ENCODE results near the gene BZW1.

The BZW1 gene

DNA sequence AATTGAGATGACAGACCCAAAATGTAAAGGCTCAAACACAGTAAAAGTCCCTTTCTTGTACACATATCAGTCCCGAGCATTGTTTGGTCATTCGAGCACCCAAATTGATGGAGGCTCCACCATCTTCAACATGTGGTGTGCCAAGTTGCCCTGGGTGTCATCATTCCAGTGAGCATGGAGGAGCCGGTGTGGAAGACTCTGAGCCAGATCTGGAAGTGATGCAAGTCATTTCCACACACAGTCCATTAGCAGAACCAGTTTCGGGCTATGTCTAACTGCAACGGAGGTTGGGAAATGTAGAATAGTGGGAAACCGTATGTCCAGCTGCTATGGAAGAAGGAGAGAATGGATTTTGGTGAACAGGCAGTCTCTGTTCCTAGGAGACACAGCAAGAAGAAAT, 40.9 kb upstream of the BZW1 start:
- no peaks in the 10 kb centered on the region for H3K4me1 ChIP-seq (ENCODE audit: low read length)
- no peaks in the 10 kb centered on the region for H3K79me2 ChIP-seq (ENCODE audit: low read length)
- no peak overlapping the region for H3K4me3 ChIP-seq (ENCODE audit: low read length)
- H4K20me1 ChIP-seq (ENCODE audit: insufficient read depth, low read length), result no peaks in the 10 kb centered on the region
- no peak for TF ChIP-seq EZH2phosphoT487 (IDR thresholded peaks at IDR 0.05; ENCODE audit: low read length)
- TF ChIP-seq, protein P1, sequence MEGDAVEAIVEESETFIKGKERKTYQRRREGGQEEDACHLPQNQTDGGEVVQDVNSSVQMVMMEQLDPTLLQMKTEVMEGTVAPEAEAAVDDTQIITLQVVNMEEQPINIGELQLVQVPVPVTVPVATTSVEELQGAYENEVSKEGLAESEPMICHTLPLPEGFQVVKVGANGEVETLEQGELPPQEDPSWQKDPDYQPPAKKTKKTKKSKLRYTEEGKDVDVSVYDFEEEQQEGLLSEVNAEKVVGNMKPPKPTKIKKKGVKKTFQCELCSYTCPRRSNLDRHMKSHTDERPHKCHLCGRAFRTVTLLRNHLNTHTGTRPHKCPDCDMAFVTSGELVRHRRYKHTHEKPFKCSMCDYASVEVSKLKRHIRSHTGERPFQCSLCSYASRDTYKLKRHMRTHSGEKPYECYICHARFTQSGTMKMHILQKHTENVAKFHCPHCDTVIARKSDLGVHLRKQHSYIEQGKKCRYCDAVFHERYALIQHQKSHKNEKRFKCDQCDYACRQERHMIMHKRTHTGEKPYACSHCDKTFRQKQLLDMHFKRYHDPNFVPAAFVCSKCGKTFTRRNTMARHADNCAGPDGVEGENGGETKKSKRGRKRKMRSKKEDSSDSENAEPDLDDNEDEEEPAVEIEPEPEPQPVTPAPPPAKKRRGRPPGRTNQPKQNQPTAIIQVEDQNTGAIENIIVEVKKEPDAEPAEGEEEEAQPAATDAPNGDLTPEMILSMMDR (IDR thresholded peaks at IDR 0.05; ENCODE audit: low read length), result no peak
- no peak for TF ChIP-seq EZH2 (optimal IDR thresholded peaks at IDR 0.05; ENCODE audit: low read depth, low read length)
- H3K27me3 ChIP-seq (replicated peaks; ENCODE audit: insufficient read depth, low read length), result no peaks in the 10 kb centered on the region
- H3K9me3 ChIP-seq (replicated peaks; ENCODE audit: insufficient read depth, low read length), result no peaks in the 10 kb centered on the region
- no peak overlapping the region for H2AFZ ChIP-seq (ENCODE audit: low read length)
- no peak overlapping the region for H3K9ac ChIP-seq (ENCODE audit: low read length)
- no peak overlapping the region for H3K4me2 ChIP-seq (ENCODE audit: low read depth, low read length)
- no peaks in the 10 kb centered on the region for H3K9me2 ChIP-seq (replicated peaks; ENCODE audit: insufficient read depth, low read length)
- DNase-seq, result no peak
- no peaks in the 10 kb centered on the region for H3K36me3 ChIP-seq (replicated peaks; ENCODE audit: insufficient read depth, low read length)
- no peaks in the 10 kb centered on the region for H3F3A ChIP-seq (ENCODE audit: insufficient read depth, low read length)
- no peak overlapping the region for H3K27ac ChIP-seq (ENCODE audit: low read length)

DNA sequence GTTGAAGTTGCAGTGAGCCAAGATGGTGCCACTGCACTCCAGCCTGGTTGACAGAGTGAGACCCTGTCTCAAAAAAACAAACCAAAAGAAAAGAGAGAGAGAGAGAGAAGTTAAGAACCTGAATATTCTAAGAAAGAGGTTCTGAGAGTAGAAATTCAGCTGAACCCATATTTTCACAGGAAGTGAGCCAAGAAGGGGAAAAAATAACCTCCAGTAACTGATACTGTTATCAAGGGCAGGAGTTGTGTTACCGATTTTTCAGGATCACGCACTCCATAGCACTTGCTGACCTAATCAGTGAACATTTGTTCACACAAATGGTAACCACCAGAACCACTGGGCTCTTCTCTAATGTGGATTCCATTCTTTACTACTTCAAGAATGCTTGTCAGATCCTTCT, 39.1 kb upstream of the BZW1 start:
- H3K79me2 ChIP-seq (ENCODE audit: low read length), result no peaks in the 10 kb centered on the region
- no peak for DNase-seq
- no peak overlapping the region for H3K9ac ChIP-seq (ENCODE audit: low read length)
- no peaks in the 10 kb centered on the region for H3K4me1 ChIP-seq (ENCODE audit: low read length)
- H3K27ac ChIP-seq (ENCODE audit: low read length), result no peak overlapping the region
- TF ChIP-seq EZH2phosphoT487 (IDR thresholded peaks at IDR 0.05; ENCODE audit: low read length) (no peak), EZH2 (optimal IDR thresholded peaks at IDR 0.05; ENCODE audit: low read depth, low read length) (no peak)
- TF ChIP-seq, protein P1 (IDR thresholded peaks at IDR 0.05; ENCODE audit: low read length), result no peak
- no peak overlapping the region for H3K4me3 ChIP-seq (ENCODE audit: low read length)
- H3K9me3 ChIP-seq (replicated peaks; ENCODE audit: insufficient read depth, low read length), result no peaks in the 10 kb centered on the region
- H3K27me3 ChIP-seq (replicated peaks; ENCODE audit: insufficient read depth, low read length), result no peaks in the 10 kb centered on the region
- no peak overlapping the region for H2AFZ ChIP-seq (ENCODE audit: low read length)
- no peaks in the 10 kb centered on the region for H3K36me3 ChIP-seq (replicated peaks; ENCODE audit: insufficient read depth, low read length)
- no peaks in the 10 kb centered on the region for H4K20me1 ChIP-seq (ENCODE audit: insufficient read depth, low read length)
- H3K9me2 ChIP-seq (replicated peaks; ENCODE audit: insufficient read depth, low read length), result no peaks in the 10 kb centered on the region
- no peak overlapping the region for H3K4me2 ChIP-seq (ENCODE audit: low read depth, low read length)
- no peaks in the 10 kb centered on the region for H3F3A ChIP-seq (ENCODE audit: insufficient read depth, low read length)

DNA sequence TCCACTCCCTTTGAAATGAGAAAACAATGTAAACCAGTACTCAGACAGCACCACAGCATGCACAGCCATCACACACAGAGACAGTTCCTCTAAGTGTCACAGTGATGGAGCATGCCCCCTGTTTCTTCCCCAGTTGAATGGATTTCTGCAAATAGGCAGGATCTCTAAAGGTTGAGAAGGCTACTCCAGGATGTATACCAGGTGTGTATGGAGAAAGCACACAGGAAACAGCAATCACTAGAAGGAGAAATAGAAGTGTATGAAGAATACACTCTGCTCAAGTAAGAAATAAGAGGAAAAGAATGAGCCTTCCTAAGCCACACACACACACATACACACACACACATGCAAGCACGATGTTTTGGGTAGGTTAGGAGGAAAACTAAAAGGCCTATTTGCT, 38.6 kb upstream of the BZW1 start:
- no peaks in the 10 kb centered on the region for H3K9me2 ChIP-seq (replicated peaks; ENCODE audit: insufficient read depth, low read length)
- H3K27me3 ChIP-seq (replicated peaks; ENCODE audit: insufficient read depth, low read length), result no peaks in the 10 kb centered on the region
- no peaks in the 10 kb centered on the region for H3K4me1 ChIP-seq (ENCODE audit: low read length)
- H3K79me2 ChIP-seq (ENCODE audit: low read length), result no peaks in the 10 kb centered on the region
- TF ChIP-seq EZH2 (optimal IDR thresholded peaks at IDR 0.05; ENCODE audit: low read depth, low read length) (no peak), EZH2phosphoT487 (IDR thresholded peaks at IDR 0.05; ENCODE audit: low read length) (no peak)
- TF ChIP-seq, protein P1 (IDR thresholded peaks at IDR 0.05; ENCODE audit: low read length), result no peak
- H3K4me2 ChIP-seq (ENCODE audit: low read depth, low read length), result no peak overlapping the region
- no peaks in the 10 kb centered on the region for H4K20me1 ChIP-seq (ENCODE audit: insufficient read depth, low read length)
- no peak overlapping the region for H3K9ac ChIP-seq (ENCODE audit: low read length)
- no peaks in the 10 kb centered on the region for H3K36me3 ChIP-seq (replicated peaks; ENCODE audit: insufficient read depth, low read length)
- no peak overlapping the region for H3K27ac ChIP-seq (ENCODE audit: low read length)
- no peak overlapping the region for H3K4me3 ChIP-seq (ENCODE audit: low read length)
- H3K9me3 ChIP-seq (replicated peaks; ENCODE audit: insufficient read depth, low read length), result no peaks in the 10 kb centered on the region
- DNase-seq, result no peak
- H3F3A ChIP-seq (ENCODE audit: insufficient read depth, low read length), result no peaks in the 10 kb centered on the region
- no peak overlapping the region for H2AFZ ChIP-seq (ENCODE audit: low read length)

All from MM.1S (cell line).